ENCODE data around the gene SP3.

Gene SP3

DNA sequence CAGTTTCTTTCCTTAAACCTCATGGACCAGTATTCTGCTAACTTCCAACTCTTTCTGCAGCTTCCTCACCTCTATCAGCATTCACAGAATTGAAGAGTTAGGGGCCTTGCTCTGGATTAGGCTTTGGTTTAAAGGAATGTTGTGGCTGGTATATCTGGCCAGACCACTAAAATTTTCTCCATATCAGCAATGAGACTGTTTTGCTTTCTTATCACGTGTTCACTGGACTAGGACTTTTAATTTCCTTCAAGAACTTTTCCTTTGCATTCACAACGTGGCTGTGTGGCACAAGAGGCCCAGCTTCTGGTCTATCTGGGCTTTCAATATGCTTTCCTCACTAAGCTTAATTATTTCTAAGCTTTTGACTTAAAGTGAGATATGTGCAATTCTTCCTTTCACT is 33.4 kb downstream of the SP3 start:
- Histone ChIP-seq H3K4me2 (ENCODE audit: low read length) (no peak overlapping the region), H3K4me3 (ENCODE audit: low read length) (no peak overlapping the region), H3K79me2 (ENCODE audit: low read length) (peaks cover 98% of the 10 kb centered on the region), H4K20me1 (ENCODE audit: insufficient read depth, low read length) (peaks cover 84% of the 10 kb centered on the region), H2AFZ (ENCODE audit: low read depth, low read length) (no peak overlapping the region), H3K9ac (ENCODE audit: low read length) (no peak overlapping the region), H3K4me1 (ENCODE audit: low read length) (0 out of 2 replicates have a peak, but pooled peaks cover under 1% of the 10 kb centered on the region), H3K27ac (ENCODE audit: low read length) (no peak overlapping the region), H3K27me3 (ENCODE audit: low read depth, low read length) (no peaks in the 10 kb centered on the region), H3K36me3 (replicated peaks; ENCODE audit: low read depth, low read length) (peaks cover 13% of the 10 kb centered on the region), H3K9me3 (ENCODE audit: insufficient read depth, low read length) (no peaks in the 10 kb centered on the region)
- no peak for TF ChIP-seq EZH2phosphoT487 (IDR thresholded peaks at IDR 0.05; ENCODE audit: low read depth)
- TF ChIP-seq, protein P1, sequence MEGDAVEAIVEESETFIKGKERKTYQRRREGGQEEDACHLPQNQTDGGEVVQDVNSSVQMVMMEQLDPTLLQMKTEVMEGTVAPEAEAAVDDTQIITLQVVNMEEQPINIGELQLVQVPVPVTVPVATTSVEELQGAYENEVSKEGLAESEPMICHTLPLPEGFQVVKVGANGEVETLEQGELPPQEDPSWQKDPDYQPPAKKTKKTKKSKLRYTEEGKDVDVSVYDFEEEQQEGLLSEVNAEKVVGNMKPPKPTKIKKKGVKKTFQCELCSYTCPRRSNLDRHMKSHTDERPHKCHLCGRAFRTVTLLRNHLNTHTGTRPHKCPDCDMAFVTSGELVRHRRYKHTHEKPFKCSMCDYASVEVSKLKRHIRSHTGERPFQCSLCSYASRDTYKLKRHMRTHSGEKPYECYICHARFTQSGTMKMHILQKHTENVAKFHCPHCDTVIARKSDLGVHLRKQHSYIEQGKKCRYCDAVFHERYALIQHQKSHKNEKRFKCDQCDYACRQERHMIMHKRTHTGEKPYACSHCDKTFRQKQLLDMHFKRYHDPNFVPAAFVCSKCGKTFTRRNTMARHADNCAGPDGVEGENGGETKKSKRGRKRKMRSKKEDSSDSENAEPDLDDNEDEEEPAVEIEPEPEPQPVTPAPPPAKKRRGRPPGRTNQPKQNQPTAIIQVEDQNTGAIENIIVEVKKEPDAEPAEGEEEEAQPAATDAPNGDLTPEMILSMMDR (IDR thresholded peaks at IDR 0.05; ENCODE audit: low read depth, low read length): no peak

DNA sequence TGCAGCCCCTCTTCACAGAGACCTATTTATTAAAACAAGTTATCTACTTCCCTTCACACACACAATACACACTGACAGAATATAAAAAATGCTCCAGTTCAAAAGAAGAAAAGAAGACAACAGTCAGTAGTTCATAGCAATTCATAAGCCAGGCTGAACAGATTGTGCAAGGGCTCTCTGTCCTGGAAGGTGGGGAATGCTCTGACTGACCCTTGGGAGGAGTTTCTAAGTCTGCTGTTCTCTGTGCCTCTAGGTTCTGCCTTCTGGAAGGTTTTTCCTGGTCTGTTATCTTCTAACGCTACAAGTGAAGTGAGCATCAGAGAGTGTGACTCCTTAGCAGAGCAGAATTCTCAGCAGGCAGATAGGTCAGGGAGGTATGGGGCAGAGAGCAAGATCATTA is 35.7 kb downstream of the SP3 start:
- TF ChIP-seq, protein P1 (IDR thresholded peaks at IDR 0.05; ENCODE audit: low read depth, low read length): no peak
- no peak for TF ChIP-seq EZH2phosphoT487 (IDR thresholded peaks at IDR 0.05; ENCODE audit: low read depth)
- no peak overlapping the region for H3K4me2 ChIP-seq (ENCODE audit: low read length)
- H3K79me2 ChIP-seq (ENCODE audit: low read length): peaks cover 98% of the 10 kb centered on the region
- no peak overlapping the region for H3K9ac ChIP-seq (ENCODE audit: low read length)
- peaks cover 82% of the 10 kb centered on the region for H4K20me1 ChIP-seq (ENCODE audit: insufficient read depth, low read length)
- no peaks in the 10 kb centered on the region for H3K27me3 ChIP-seq (ENCODE audit: low read depth, low read length)
- peaks cover 13% of the 10 kb centered on the region for H3K36me3 ChIP-seq (replicated peaks; ENCODE audit: low read depth, low read length)
- peaks cover 15% of the 10 kb centered on the region for H3K4me1 ChIP-seq (ENCODE audit: low read length)
- no peaks in the 10 kb centered on the region for H3K9me3 ChIP-seq (ENCODE audit: insufficient read depth, low read length)
- H2AFZ ChIP-seq (ENCODE audit: low read depth, low read length): no peak overlapping the region
- H3K4me3 ChIP-seq (ENCODE audit: low read length): no peak overlapping the region
- H3K27ac ChIP-seq (ENCODE audit: low read length): no peak overlapping the region

DNA sequence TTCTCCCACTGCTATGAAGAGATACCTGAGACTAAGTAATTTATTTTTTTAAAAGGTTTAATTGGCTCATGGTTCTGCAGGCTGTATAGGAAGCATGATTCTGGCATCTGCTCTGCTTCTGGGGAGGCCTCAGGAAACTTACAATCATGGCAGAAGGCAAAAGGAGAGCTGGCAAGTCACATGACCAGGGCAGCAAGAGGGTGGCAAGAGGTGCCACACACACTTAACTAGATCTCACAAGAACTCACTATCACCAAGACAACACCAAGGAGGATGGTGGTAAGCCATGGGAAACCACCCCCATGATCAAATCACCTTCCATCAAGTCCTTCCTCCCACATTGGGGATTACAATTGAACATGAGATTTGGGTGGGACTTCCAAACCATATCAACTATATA is 38.3 kb downstream of the SP3 start:
- Histone ChIP-seq H3K4me2 (ENCODE audit: low read length) (no peak overlapping the region), H3K4me1 (ENCODE audit: low read length) (peaks cover 15% of the 10 kb centered on the region), H3K9ac (ENCODE audit: low read length) (no peak overlapping the region), H2AFZ (ENCODE audit: low read depth, low read length) (no peak overlapping the region), H3K79me2 (ENCODE audit: low read length) (peaks cover 99% of the 10 kb centered on the region), H3K27me3 (ENCODE audit: low read depth, low read length) (no peaks in the 10 kb centered on the region), H3K36me3 (replicated peaks; ENCODE audit: low read depth, low read length) (peaks cover 15% of the 10 kb centered on the region), H3K27ac (ENCODE audit: low read length) (no peak overlapping the region), H3K4me3 (ENCODE audit: low read length) (no peak overlapping the region), H4K20me1 (ENCODE audit: insufficient read depth, low read length) (peaks cover 80% of the 10 kb centered on the region), H3K9me3 (ENCODE audit: insufficient read depth, low read length) (no peaks in the 10 kb centered on the region)
- TF ChIP-seq, protein P1 (IDR thresholded peaks at IDR 0.05; ENCODE audit: low read depth, low read length): no peak
- TF ChIP-seq EZH2phosphoT487 (IDR thresholded peaks at IDR 0.05; ENCODE audit: low read depth): no peak

DNA sequence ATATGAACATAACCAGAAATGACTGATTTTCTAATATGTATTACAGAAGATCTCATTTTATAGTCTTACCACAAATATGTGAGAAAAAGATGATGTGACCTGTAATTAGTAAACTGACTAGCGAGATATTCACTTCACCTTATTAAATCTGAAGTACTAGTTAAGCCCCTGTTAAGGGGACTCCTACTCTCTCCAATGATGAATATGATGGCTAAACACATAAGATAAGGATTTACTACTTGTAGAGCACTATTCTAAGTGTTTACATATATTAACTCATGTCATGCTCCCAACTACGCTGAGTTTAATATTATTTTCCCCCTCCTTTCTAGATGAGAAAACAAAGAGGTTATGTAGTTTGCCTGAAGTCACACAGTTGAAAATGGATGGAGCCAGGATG is 40.9 kb downstream of the SP3 start:
- Histone ChIP-seq H2AFZ (ENCODE audit: low read depth, low read length) (no peak overlapping the region), H3K27ac (ENCODE audit: low read length) (no peak overlapping the region), H3K36me3 (replicated peaks; ENCODE audit: low read depth, low read length) (peaks cover 13% of the 10 kb centered on the region), H3K4me1 (ENCODE audit: low read length) (peaks cover 15% of the 10 kb centered on the region), H4K20me1 (ENCODE audit: insufficient read depth, low read length) (peaks cover 75% of the 10 kb centered on the region), H3K9ac (ENCODE audit: low read length) (no peak overlapping the region), H3K9me3 (ENCODE audit: insufficient read depth, low read length) (no peaks in the 10 kb centered on the region), H3K27me3 (ENCODE audit: low read depth, low read length) (no peaks in the 10 kb centered on the region), H3K4me3 (ENCODE audit: low read length) (no peak overlapping the region), H3K4me2 (ENCODE audit: low read length) (no peak overlapping the region), H3K79me2 (ENCODE audit: low read length) (peaks cover 98% of the 10 kb centered on the region)
- TF ChIP-seq, protein P1 (IDR thresholded peaks at IDR 0.05; ENCODE audit: low read depth, low read length): no peak
- TF ChIP-seq EZH2phosphoT487 (IDR thresholded peaks at IDR 0.05; ENCODE audit: low read depth): no peak
